Ramos (cell line): Measurements from ENCODE around the gene PAQR6.

Experiments used
- in situ Hi-C: fragments of 300-500 bp; cut with MboI; formaldehyde crosslinking; loops from one replicate; pipeline ENCODE4 v1.14.3; 2022; ENCODE audit warnings: low sequenced_read_pairs; ENCODE audit not compliant: unreplicated experiment

Gene PAQR6

GRCh38 chr1:156266051-156266450, 18.2 kb upstream of the PAQR6 start:
- in situ Hi-C loops = no loop called here

DNA sequence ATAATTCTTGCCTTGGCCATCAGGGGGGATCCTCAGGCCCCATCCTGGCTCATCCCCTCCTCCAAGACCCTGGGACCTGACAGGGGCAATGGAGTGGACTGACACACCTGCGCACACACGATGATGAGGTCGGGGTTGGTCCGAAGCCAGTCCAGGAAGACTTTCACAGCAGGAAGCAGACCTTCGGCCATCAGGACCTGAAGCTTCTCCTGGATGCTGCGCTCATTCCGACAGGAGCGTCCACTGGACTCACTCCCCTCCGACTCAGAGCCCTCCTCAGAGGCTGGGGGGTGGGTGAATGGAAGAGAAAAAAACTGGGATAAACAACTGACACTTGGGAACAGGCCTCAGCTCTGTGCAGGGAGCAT, 15.4 kb upstream of the PAQR6 start:
- in situ Hi-C loops = no loop called here

- in situ Hi-C loops = no loop called here
These were observed 14.8 kb upstream of the PAQR6 start for GRCh38 chr1:156262461-156263287.

DNA sequence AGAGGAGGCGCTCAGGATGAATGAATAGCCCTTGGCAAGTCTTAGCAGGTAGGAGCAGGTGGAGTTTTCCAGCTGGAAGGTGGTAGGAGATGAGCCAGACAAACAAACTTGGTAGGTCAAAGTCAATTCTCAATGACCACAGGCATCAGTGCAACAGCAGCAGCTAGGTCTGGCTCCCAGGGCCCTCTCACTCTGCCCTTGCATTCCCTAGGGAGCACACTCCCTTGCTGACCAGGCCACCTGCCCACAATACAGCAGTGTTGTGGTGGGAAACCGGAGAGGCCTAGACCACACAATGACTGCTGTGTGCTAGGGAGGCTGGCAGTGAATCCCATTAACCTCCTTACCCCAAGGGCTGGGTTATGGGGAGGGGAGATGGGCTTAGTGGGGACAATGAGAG, 13.0 kb upstream of the PAQR6 start:
- in situ Hi-C loops = no loop called here

DNA sequence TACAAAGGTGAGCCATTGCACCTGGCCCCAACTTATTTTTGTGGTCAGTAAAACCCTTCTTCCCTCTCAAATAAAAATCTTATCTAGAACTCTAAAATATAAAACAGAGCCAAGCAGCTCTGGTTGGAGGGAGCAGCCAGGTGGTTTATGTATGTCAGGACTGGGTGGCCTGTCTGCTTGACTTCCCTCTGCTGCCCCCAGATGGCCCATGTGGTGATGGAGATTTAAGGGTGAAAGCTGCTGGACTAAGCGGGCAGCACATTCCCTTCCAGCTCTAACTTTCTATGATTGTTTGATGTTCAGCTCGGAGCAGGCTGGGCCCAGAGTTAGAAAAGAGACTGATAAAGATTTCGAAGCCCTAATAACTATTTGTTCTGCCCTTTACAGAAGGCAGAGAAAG, 11.9 kb upstream of the PAQR6 start:
- in situ Hi-C loops = no loop called here

DNA sequence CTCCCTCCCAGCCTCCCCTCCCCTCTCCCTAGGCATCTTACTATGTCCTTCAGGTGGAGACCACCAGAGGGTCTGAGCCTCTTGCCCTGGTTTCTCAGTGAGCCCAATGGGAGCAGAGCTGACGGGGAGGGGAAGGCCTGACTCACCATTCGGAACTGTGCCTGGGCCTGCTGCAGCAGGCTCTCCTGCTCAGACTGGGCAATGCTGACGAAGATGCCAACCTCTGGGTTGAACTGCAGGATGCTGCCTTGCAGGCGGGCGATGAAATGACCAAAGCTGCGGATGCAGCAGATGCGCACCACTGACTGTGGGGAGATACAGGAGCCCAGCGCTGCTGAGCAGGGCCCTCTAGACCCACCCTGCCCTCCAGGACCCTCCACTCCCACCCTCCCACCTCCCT, 11.0 kb upstream of the PAQR6 start:
- in situ Hi-C loops = no loop called here

DNA sequence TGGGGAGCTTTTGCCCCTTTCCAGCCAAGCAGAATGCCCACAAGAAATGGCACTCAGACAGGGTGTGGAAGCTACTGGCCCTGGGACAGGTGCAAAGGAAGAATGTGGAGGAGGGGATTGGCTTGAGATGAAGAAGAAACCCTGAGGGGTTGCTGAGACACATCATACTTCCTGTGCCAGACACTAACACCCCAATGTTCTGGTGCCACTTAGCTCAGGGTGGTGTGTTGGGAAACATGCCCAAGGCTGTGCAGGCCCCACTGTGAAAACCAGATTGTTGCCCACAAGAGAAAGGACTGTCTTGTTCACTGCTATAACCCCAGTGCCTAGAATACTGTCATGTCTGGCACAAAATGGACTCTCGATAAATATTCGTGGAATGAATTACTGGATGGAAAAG, 9.9 kb upstream of the PAQR6 start:
- in situ Hi-C loops = no loop called here

DNA sequence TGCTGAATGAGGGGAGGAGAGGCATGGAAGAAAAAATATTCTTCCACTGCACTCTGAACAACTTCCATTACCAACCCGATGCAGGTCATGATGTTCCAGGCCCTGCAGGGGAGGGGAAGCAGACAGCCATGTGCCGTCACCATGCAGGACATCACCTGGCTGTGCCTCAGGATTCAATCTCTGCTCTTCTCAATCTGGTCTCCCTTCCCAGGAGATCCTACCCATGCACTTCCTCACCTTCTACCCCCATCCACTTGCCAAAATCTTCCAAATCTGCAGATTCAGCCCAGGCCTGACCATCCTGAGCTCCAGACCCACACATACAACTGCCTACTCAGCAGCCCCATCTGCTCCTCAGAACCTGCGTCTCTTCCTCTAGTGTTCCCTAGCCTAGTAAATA, 5.8 kb upstream of the PAQR6 start:
- in situ Hi-C loops = no loop called here

DNA sequence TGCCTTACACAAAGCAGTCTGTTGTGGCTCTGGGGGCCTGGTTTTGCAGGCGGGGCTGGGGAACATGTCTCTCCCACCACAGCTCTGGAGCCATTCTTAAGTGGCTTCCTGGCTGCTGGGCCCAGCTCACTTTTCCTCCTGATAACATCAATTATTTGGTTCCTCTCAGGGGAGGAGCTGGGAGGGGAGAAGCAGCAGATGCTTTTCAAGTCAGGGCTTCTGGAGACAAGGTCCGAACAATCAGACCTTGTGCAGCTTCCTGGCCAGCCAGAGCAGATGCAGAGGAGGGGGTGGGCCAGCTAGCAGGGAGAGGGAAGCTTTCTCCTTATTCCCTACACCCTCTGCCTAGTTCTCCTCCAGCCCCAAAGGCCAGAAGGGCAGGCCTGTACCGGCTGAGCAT, 3.7 kb upstream of the PAQR6 start:
- in situ Hi-C loops = no loop called here

DNA sequence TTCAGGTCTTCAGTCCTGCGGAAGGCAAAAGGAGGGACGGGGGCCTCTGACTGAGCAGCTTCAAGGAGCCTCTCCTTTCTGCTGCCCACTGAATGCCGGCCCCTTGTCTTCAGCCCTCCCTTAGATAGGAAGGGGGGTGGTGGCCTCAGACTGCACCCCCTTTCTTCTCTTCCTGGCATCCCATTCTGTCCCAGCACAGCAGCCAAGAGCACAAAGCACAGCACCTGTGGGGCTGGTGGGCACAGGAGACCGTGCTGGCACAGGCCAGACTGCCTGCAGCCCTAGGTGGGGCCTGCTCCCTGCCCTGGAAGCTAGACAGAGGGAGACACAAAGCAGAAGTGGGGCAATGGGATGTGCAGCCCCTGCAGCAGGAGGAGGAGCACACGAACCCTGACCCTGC, 1.7 kb upstream of the PAQR6 start:
- in situ Hi-C loops = no loop called here

- in situ Hi-C loops = no loop called here
These were observed 447 bp upstream of the PAQR6 start for GRCh38 chr1:156248323-156248683.

DNA sequence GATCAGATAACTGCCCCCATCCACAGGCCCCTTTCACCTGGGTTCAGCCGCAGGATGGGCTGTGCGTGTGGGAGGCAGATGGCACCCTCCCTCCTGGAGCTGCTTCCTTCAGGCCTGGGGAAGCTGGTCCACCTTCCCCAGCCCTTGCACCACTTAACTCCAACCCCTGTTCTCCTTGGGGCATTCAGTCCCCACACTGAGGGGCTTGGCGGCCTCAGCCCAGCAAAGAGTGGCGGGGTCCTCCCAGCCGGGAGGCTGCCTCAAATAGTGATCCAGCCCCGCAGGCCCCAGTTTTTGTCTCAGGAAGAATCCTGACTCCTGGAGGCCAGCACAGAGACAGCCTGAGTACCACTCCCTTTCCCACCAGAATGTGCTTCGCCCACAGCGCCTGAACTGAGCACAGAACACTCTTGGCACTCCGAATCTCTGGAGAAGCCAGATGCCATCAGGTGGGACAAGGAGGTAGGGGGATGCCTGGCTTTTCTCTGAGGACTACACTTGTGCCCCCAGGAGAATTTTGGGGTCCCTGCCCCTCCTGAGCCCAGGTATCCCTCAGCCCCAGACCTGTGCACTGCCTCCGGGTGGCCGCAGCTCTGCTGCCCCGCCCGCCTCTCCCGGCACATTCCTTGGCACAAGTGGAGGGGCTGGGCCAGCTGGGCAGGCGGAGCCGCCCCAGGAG, 936 bp downstream of the PAQR6 start:
- in situ Hi-C loops = no loop called here

GRCh38 chr1:156246241-156246780, 1.5 kb downstream of the PAQR6 start:
- in situ Hi-C loops = no loop called here

- in situ Hi-C loops = no loop called here
These were observed 2.2 kb downstream of the PAQR6 start for GRCh38 chr1:156245451-156246232.

DNA sequence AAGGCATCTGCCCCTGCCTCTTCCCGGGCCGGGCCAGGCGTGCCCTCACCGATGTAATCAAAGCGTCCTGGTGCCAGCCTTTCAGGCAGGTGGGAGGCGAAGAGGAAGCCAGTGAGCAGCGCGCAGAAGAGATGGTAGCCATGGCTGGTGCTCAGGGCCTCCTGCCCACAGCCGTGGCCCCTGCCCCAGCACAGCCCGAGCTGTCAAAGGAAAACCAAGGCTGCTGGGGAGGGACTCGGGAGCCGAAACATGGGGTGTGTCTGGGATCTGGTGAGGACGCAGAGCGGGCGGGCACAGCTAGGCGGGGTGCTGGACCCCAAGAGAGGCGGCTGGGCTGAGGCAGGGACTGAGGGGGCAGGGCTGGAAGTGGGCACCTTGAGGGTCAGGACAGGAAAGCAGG, 3.1 kb downstream of the PAQR6 start:
- in situ Hi-C loops = no loop called here

- in situ Hi-C loops = no loop called here
These were observed 3.7 kb downstream of the PAQR6 start for GRCh38 chr1:156244126-156244525.

DNA sequence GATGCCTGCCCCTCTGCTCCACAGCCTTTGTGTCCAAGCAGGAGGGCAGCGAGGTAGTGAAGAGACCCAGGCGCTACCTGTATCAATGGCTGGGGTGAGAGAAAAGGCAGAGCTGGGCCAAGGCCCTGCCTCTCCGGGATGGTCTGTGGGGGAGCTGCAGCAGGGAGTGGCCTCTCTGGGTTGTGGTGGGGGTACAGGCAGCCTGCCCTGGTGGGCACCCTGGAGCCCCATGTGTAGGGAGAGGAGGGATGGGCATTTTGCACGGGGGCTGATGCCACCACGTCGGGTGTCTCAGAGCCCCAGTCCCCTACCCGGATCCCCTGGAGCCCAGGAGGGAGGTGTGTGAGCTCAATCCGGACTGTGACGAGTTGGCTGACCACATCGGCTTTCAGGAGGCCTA, 5.1 kb downstream of the PAQR6 start:
- in situ Hi-C loops = no loop called here

- in situ Hi-C loops = no loop called here
These were observed 5.9 kb downstream of the PAQR6 start, which contains the start of gene BGLAP for GRCh38 chr1:156241926-156242325. Gene BGLAP, plus strand, starts transcription at chr1:156242184. Its CDS starts 48 bp downstream, at chr1:156242232.

DNA sequence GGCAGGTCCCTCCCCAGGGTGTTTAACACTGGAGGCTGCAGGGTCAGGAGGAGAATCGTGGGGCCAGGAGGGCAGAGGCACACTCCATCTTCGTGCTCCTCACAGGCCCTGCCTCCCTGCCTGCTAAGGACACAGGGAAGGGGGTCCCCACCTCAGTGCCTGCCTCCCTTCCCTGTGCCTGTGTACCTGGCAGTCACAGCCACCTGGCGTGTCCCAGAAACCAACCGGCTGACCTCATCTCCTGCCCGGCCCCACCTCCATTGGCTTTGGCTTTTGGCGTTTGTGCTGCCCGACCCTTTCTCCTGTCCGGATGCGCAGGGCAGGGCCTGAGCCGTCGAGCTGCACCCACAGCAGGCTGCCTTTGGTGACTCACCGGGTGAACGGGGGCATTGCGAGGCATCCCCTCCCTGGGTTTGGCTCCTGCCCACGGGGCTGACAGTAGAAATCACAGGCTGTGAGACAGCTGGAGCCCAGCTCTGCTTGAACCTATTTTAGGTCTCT, 6.5 kb downstream of the PAQR6 start:
- in situ Hi-C loops = no loop called here

DNA sequence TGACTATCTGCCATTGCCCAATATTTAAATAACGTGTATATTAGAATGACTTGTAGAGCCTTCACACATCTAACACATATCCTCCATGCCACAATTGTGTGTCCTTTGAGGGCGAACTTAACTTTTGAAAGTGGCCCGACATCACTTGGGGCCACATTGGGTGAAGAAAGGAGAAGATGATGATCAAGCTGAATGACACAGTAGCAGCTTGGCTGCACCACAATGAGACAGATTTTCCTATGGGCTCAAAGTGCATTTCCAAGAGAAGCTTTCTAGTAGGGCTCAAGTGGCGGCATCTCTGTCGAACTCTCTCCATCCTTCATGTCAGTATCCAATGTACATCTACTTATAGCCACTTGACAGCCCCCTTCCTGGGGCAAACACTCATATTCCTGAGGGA, 9.6 kb downstream of the PAQR6 start:
- in situ Hi-C loops = no loop called here

DNA sequence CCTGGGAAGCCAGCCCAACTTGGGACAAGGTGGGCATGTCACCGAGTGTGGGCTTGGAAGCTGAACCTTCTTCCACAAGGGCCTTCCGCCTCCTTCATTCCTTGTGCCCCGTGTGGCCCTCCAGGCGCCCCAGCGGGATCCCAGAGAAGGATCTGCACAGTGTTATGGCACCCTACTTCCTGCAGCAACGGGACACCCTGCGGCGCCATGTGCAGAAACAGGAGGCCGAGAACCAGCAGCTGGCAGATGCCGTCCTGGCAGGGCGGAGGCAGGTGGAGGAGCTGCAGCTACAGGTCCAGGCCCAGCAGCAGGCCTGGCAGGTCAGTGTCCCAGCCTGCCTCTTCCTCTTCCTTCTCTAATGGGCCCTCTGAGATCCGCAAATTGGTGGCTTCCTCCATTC, 11.7 kb downstream of the PAQR6 start:
- in situ Hi-C loops = no loop called here
